IMR-90 (cell line): ENCODE results near the gene TMEM208. TPM values are rescaled to one million over a fixed set of nuclear protein-coding genes. Genes with fewer than 3 reads are reported as not detected.

Source experiments
- ATAC-seq: fragments of 200-7000 bp; cut with Tn5 transposase; 2 replicates; pipeline ENCODE4 v1.9.1; 2020; ENCODE audit warnings: low read depth, mild to moderate bottlenecking, moderate library complexity
- BruUV-seq: library from RNA; stranded (reverse); fragments of 400-500 nt; replicated peaks from 2 replicates; lab custom pipeline; 2021; lab: Mats Ljungman, UMichigan
- CTCF ChIA-PET: fragments of 300-600 bp; formaldehyde crosslinking; extraction: SDS; loops from one replicate; lab custom pipeline; 2021; ENCODE audit warnings: antibody characterized with exemption; lab: Yijun Ruan, JAX
- POLR2A ChIA-PET: fragments of 300-600 bp; sonication (Branson Sonifier 250); formaldehyde crosslinking; loops from one replicate; lab custom pipeline; 2022; ENCODE audit warnings: antibody characterized with exemption; ENCODE audit not compliant: unreplicated experiment; lab: Charles Lee
- DNase-seq: peaks from one replicate; pipeline ENCODE4 v3.0.0; 2013
- H2AFZ ChIP-seq: replicated peaks from 2 replicates; pipeline ENCODE3; 2013; ENCODE audit warnings: low read length, mild to moderate bottlenecking; ENCODE audit not compliant: poor library complexity
- H2AK5ac ChIP-seq: 2 replicates; pipeline ENCODE4 v1.6.1; 2013; ENCODE audit warnings: low read depth, low read length, inconsistent platforms
- H2AK9ac ChIP-seq: replicated peaks from 2 replicates; pipeline ENCODE3; 2013; ENCODE audit warnings: mild to moderate bottlenecking, low read depth, low read length, moderate library complexity; ENCODE audit not compliant: poor library complexity
- H2BK120ac ChIP-seq: 2 replicates; pipeline ENCODE4 v1.6.1; 2013; ENCODE audit warnings: low read depth, low read length, inconsistent platforms
- H2BK15ac ChIP-seq: 3 replicates; pipeline ENCODE4 v1.6.1; 2013; ENCODE audit warnings: low read depth, low read length, inconsistent platforms
- H2BK20ac ChIP-seq: 2 replicates; pipeline ENCODE4 v1.6.1; 2013; ENCODE audit warnings: low read depth, mild to moderate bottlenecking, inconsistent platforms, low read length, moderate library complexity
- H2BK5ac ChIP-seq: 2 replicates; pipeline ENCODE4 v1.6.1; 2013; ENCODE audit warnings: mild to moderate bottlenecking, low read depth, low read length, inconsistent platforms; ENCODE audit not compliant: poor library complexity, severe bottlenecking
- H3K14ac ChIP-seq: replicated peaks from 2 replicates; pipeline ENCODE4 v1.6.1; 2013; ENCODE audit warnings: low read depth, low read length, inconsistent platforms
- H3K18ac ChIP-seq: 2 replicates; pipeline ENCODE4 v1.6.1; 2013; ENCODE audit warnings: low read depth, low read length, control low read depth
- H3K23ac ChIP-seq: 2 replicates; pipeline ENCODE4 v1.6.1; 2013; ENCODE audit warnings: low read depth, low read length, inconsistent platforms
- H3K27ac ChIP-seq: 2 replicates; pipeline ENCODE4 v1.5.1; 2013; ENCODE audit warnings: mild to moderate bottlenecking, control low read depth, low read length; ENCODE audit not compliant: insufficient read depth
- H3K27me3 ChIP-seq: 2 replicates; pipeline ENCODE4 v1.6.1; 2013; ENCODE audit warnings: low read length; ENCODE audit not compliant: control insufficient read depth, insufficient read depth
- H3K36me3 ChIP-seq: 2 replicates; pipeline ENCODE4 v1.6.1; 2013; ENCODE audit warnings: low read length, mixed read lengths; ENCODE audit not compliant: control insufficient read depth, insufficient read depth
- H3K4ac ChIP-seq: 2 replicates; pipeline ENCODE4 v1.6.1; 2013; ENCODE audit warnings: low read depth, low read length, inconsistent platforms
- H3K4me1 ChIP-seq: 2 replicates; pipeline ENCODE4 v1.6.1; 2013; ENCODE audit warnings: low read length, mixed read lengths; ENCODE audit not compliant: control insufficient read depth, insufficient read depth
- H3K4me2 ChIP-seq: 2 replicates; pipeline ENCODE4 v1.6.1; 2013; ENCODE audit warnings: low read depth, mild to moderate bottlenecking, control low read depth, low read length, moderate library complexity
- H3K4me3 ChIP-seq: 2 replicates; pipeline ENCODE4 v1.5.1; 2013; ENCODE audit warnings: low read depth, mild to moderate bottlenecking, control low read depth, low read length, moderate library complexity; ENCODE audit not compliant: insufficient read depth
- H3K56ac ChIP-seq: 2 replicates; pipeline ENCODE4 v1.6.1; 2013; ENCODE audit warnings: low read length, inconsistent platforms; ENCODE audit not compliant: insufficient read depth; ENCODE audit errors: extremely low read depth
- H3K79me1 ChIP-seq, 2 experiments: 2 replicates each; pipeline ENCODE4 v1.6.1; 2013; ENCODE audit warnings: low read length in 2 of 2, inconsistent platforms in 1 of 2, low read depth in 1 of 2
- H3K9ac ChIP-seq: 2 replicates; pipeline ENCODE4 v1.6.1; 2013; ENCODE audit warnings: low read depth, low read length, control low read depth
- H3K9me1 ChIP-seq: 2 replicates; pipeline ENCODE4 v1.6.1; 2013; ENCODE audit warnings: low read length, inconsistent platforms; ENCODE audit not compliant: insufficient read depth
- H3K9me3 ChIP-seq: 2 replicates; pipeline ENCODE4 v1.6.1; 2013; ENCODE audit warnings: low read length; ENCODE audit not compliant: control insufficient read depth, insufficient read depth
- H4K20me1 ChIP-seq: 2 replicates; pipeline ENCODE4 v1.6.1; 2013; ENCODE audit warnings: low read length, inconsistent platforms; ENCODE audit not compliant: insufficient read depth
- H4K5ac ChIP-seq: 2 replicates; pipeline ENCODE4 v1.6.1; 2013; ENCODE audit warnings: mild to moderate bottlenecking, low read depth, low read length, control low read depth
- H4K8ac ChIP-seq, 2 experiments: 2 replicates each; pipeline ENCODE4 v1.6.1; 2013; ENCODE audit warnings: low read depth in 2 of 2, low read length in 2 of 2, control low read depth in 1 of 2, inconsistent platforms in 1 of 2
- H4K91ac ChIP-seq: 2 replicates; pipeline ENCODE4 v1.6.1; 2013; ENCODE audit warnings: low read depth, low read length, inconsistent platforms; ENCODE audit not compliant: insufficient read depth
- BHLHE40 ChIP-seq: fragments of 150-350 bp; IDR thresholded peaks from 2 replicates; pipeline ENCODE4 v1.6.1; 2016; ENCODE audit warnings: mild to moderate bottlenecking, low read depth, low read length
- CEBPB ChIP-seq: IDR thresholded peaks from 2 replicates; pipeline ENCODE4 v1.6.1; 2012; ENCODE audit warnings: low read depth, low read length, improper control_type of control experiment
- CHD1 ChIP-seq: IDR thresholded peaks from 2 replicates; pipeline ENCODE4 v1.6.1; 2012; ENCODE audit warnings: low read depth, low read length, improper control_type of control experiment
- FOS ChIP-seq: fragments of 150-350 bp; IDR thresholded peaks from 2 replicates; pipeline ENCODE4 v1.6.1; 2016; ENCODE audit warnings: low read depth, low read length
- MAFK ChIP-seq: IDR thresholded peaks from 2 replicates; pipeline ENCODE4 v1.6.1; 2012; ENCODE audit warnings: low read depth, low read length, improper control_type of control experiment
- MAZ ChIP-seq: IDR thresholded peaks from 2 replicates; pipeline ENCODE4 v1.6.1; 2012; ENCODE audit warnings: low read depth, mild to moderate bottlenecking, low read length, improper control_type of control experiment, moderate library complexity, borderline replicate concordance
- MXI1 ChIP-seq: IDR thresholded peaks from 2 replicates; pipeline ENCODE4 v1.6.1; 2012; ENCODE audit warnings: low read depth, mild to moderate bottlenecking, low read length, moderate library complexity, borderline replicate concordance
- NFE2L2 ChIP-seq: fragments of 150-350 bp; IDR thresholded peaks from 2 replicates; pipeline ENCODE4 v1.6.1; 2016; ENCODE audit warnings: low read depth, mild to moderate bottlenecking, low read length
- POLR2A ChIP-seq: IDR thresholded peaks from 2 replicates; pipeline ENCODE4 v1.6.1; 2012; ENCODE audit warnings: mild to moderate bottlenecking, low read depth, low read length
- RAD21 ChIP-seq: IDR thresholded peaks from 2 replicates; pipeline ENCODE4 v1.6.1; 2012; ENCODE audit warnings: low read length, improper control_type of control experiment
- RCOR1 ChIP-seq: IDR thresholded peaks from 2 replicates; pipeline ENCODE4 v1.6.1; 2012; ENCODE audit warnings: mild to moderate bottlenecking, low read length, improper control_type of control experiment; ENCODE audit not compliant: insufficient replicate concordance
- RFX5 ChIP-seq: IDR thresholded peaks from 2 replicates; pipeline ENCODE4 v1.8.0; 2012; ENCODE audit warnings: low read depth, mild to moderate bottlenecking, low read length, moderate library complexity
- SMC3 ChIP-seq: fragments of 150-350 bp; IDR thresholded peaks from 2 replicates; pipeline ENCODE4 v1.6.1; 2016; ENCODE audit warnings: low read depth, mild to moderate bottlenecking, antibody characterized with exemption, low read length, moderate library complexity
- WGBS, 2 experiments: methylation state at CpG; one replicate each; pipeline versions ENCODE4 v1.1.5 to v1.1.7; 2013; ENCODE audit warnings: missing lambda C conversion rate in 2 of 2; ENCODE audit not compliant: insufficient read length in 1 of 2; ENCODE audit errors: extremely low coverage in 2 of 2; 5-methylcytosine and 5-hydroxymethylcytosine counted together
- dilution Hi-C: fragments of 300-500 bp; cut with HindIII; formaldehyde crosslinking; loops from one replicate; pipeline ENCODE4 v1.14.3; 2018; ENCODE audit warnings: low sequenced_read_pairs; ENCODE audit not compliant: unreplicated experiment
- in situ Hi-C: fragments of 300-500 bp; cut with MboI; formaldehyde crosslinking; loops from 3 replicates; pipeline ENCODE4 v1.14.3; 2019; ENCODE audit warnings: low sequenced_read_pairs, inconsistent platforms, mixed read lengths
- intact Hi-C: fragments of 100-400 bp; cut with micrococcal nuclease; formaldehyde crosslinking; loops from 2 replicates; pipeline ENCODE4 v1.10.0; 2022
- polyA plus RNA-seq, 3 experiments: library from polyadenylated mRNA; depleted of rRNA; stranded (reverse); fragments of >200 nt; gene quantifications; 2 replicates each; pipeline ENCODE4 v1.2.3, GENCODE V29; 2012; ENCODE audit warnings: low replicate concordance in 1 of 3
- total RNA-seq: library from RNA; depleted of rRNA; stranded (reverse); fragments of >200 nt; gene quantifications from 2 replicates; pipeline ENCODE4 v1.2.3, GENCODE V29; 2012
- TF ChIP-seq, protein P1 (sequence below): fragments of 150-350 bp; IDR thresholded peaks from 2 replicates; pipeline ENCODE4 v1.6.1; 2016; ENCODE audit warnings: low read depth, mild to moderate bottlenecking, low read length, moderate library complexity, borderline replicate concordance
- TF ChIP-seq, protein P2 (sequence below): conservative IDR thresholded peaks from 2 replicates; pipeline ENCODE4 v1.5.1; 2012; ENCODE audit warnings: mild to moderate bottlenecking, low read depth, low read length, improper control_type of control experiment
- TF ChIP-seq, protein P3 (sequence below): fragments of 150-350 bp; IDR thresholded peaks from 2 replicates; pipeline ENCODE4 v1.6.1; 2017; ENCODE audit warnings: mild to moderate bottlenecking, antibody characterized with exemption, low read length, low read depth

Gene TMEM208
- total and polyA plus RNA-seq, 2 of the 4 experiments (the other 2 are of a cell fraction) = 65.6 to 66.5 TPM

GRCh38 chr16:67194260-67194659, 32.7 kb upstream of the TMEM208 start:
- peaks cover 15% of the 10 kb centered on the region for H3K4me1 ChIP-seq
- H3K27me3 ChIP-seq = no peaks in the 10 kb centered on the region
- H4K20me1 ChIP-seq = peaks cover 34% of the 10 kb centered on the region
- H3K18ac ChIP-seq = no peak overlapping the region
- H2AFZ ChIP-seq = no peak overlapping the region
- no peak overlapping the region for H2BK120ac ChIP-seq
- no peak overlapping the region for H3K4me2 ChIP-seq
- H2AK9ac ChIP-seq = peak overlapping the region; percentile 55
- ATAC-seq = no peak
- no peak overlapping the region for H3K23ac ChIP-seq
- no peak overlapping the region for H3K14ac ChIP-seq
- no peak overlapping the region for H2BK5ac ChIP-seq
- ChIA-PET POLR2A (no interaction called here), CTCF (no interaction called here)
- H2BK15ac ChIP-seq = no peak overlapping the region
- in situ Hi-C loops (no loop called here), intact Hi-C loops (no loop called here), dilution Hi-C loops (no loop called here)
- no peak overlapping the region for H4K8ac ChIP-seq
- no peak overlapping the region for H3K56ac ChIP-seq
- H3K79me1 ChIP-seq = peaks cover 25 to 54% of the 10 kb centered on the region in 2 experiments
- WGBS, 2 experiments = 100% methylated on average over 2 of the region's 6 CpGs; no CpG with 5 or more reads in 1 of the 2 experiments
- no peak overlapping the region for H3K4me3 ChIP-seq
- no TSS peak for BruUV-seq
- no peak for DNase-seq
- no peak overlapping the region for H3K27ac ChIP-seq
- H2BK20ac ChIP-seq = no peak overlapping the region
- H4K5ac ChIP-seq = no peak overlapping the region
- H2AK5ac ChIP-seq = no peak overlapping the region
- H3K9ac ChIP-seq = no peak overlapping the region
- no peaks in the 10 kb centered on the region for H3K9me3 ChIP-seq
- H3K36me3 ChIP-seq = peaks cover 51% of the 10 kb centered on the region
- H3K4ac ChIP-seq = no peak overlapping the region
- H4K91ac ChIP-seq = no peak overlapping the region
- H3K9me1 ChIP-seq = peaks cover 23% of the 10 kb centered on the region
- no peak for TF ChIP-seq FOS
- no peak for TF ChIP-seq MXI1
- no peak for TF ChIP-seq MAFK
- no peak for TF ChIP-seq NFE2L2
- no peak for TF ChIP-seq CEBPB
- TF ChIP-seq, protein P1, sequence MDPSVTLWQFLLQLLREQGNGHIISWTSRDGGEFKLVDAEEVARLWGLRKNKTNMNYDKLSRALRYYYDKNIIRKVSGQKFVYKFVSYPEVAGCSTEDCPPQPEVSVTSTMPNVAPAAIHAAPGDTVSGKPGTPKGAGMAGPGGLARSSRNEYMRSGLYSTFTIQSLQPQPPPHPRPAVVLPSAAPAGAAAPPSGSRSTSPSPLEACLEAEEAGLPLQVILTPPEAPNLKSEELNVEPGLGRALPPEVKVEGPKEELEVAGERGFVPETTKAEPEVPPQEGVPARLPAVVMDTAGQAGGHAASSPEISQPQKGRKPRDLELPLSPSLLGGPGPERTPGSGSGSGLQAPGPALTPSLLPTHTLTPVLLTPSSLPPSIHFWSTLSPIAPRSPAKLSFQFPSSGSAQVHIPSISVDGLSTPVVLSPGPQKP = no peak
- TF ChIP-seq, protein P2, sequence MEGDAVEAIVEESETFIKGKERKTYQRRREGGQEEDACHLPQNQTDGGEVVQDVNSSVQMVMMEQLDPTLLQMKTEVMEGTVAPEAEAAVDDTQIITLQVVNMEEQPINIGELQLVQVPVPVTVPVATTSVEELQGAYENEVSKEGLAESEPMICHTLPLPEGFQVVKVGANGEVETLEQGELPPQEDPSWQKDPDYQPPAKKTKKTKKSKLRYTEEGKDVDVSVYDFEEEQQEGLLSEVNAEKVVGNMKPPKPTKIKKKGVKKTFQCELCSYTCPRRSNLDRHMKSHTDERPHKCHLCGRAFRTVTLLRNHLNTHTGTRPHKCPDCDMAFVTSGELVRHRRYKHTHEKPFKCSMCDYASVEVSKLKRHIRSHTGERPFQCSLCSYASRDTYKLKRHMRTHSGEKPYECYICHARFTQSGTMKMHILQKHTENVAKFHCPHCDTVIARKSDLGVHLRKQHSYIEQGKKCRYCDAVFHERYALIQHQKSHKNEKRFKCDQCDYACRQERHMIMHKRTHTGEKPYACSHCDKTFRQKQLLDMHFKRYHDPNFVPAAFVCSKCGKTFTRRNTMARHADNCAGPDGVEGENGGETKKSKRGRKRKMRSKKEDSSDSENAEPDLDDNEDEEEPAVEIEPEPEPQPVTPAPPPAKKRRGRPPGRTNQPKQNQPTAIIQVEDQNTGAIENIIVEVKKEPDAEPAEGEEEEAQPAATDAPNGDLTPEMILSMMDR = no peak
- no peak for TF ChIP-seq RCOR1
- TF ChIP-seq RFX5 = no peak
- TF ChIP-seq MAZ = no peak
- no peak for TF ChIP-seq POLR2A
- TF ChIP-seq, protein P3, sequence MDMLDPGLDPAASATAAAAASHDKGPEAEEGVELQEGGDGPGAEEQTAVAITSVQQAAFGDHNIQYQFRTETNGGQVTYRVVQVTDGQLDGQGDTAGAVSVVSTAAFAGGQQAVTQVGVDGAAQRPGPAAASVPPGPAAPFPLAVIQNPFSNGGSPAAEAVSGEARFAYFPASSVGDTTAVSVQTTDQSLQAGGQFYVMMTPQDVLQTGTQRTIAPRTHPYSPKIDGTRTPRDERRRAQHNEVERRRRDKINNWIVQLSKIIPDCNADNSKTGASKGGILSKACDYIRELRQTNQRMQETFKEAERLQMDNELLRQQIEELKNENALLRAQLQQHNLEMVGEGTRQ = no peak
- no peak for TF ChIP-seq SMC3
- TF ChIP-seq CHD1 = no peak
- no peak for TF ChIP-seq BHLHE40
- no peak for TF ChIP-seq RAD21
